Mesenchymal stem cell (in vitro differentiated cells and primary cell): ENCODE measurements around the gene RALY.

Experiments used
- DNase-seq: peaks from one replicate; pipeline ENCODE4 v3.0.0-alpha.2; 2013
- H2AFZ ChIP-seq: one replicate; pipeline ENCODE4 v1.6.1; 2013; ENCODE audit warnings: low read depth, mild to moderate bottlenecking, control low read depth, inconsistent platforms, low read length, moderate library complexity
- H2AK5ac ChIP-seq: 2 replicates; pipeline ENCODE4 v1.6.1; 2013; ENCODE audit warnings: low read length, moderate library complexity, mild to moderate bottlenecking, inconsistent platforms; ENCODE audit not compliant: severe bottlenecking
- H2BK120ac ChIP-seq: one replicate; pipeline ENCODE4 v1.6.1; 2013; ENCODE audit warnings: low read depth, mild to moderate bottlenecking, inconsistent platforms, low read length, moderate library complexity
- H2BK12ac ChIP-seq, 2 experiments: one replicate each; pipeline ENCODE4 v1.6.1; 2013; ENCODE audit warnings: inconsistent platforms in 2 of 2, low read length in 2 of 2, mild to moderate bottlenecking in 2 of 2, moderate library complexity in 2 of 2, control low read depth in 1 of 2
- H2BK15ac ChIP-seq: one replicate; pipeline ENCODE4 v1.6.1; 2013; ENCODE audit warnings: mild to moderate bottlenecking, low read depth, inconsistent platforms; ENCODE audit not compliant: poor library complexity, severe bottlenecking
- H2BK5ac ChIP-seq: 2 replicates; pipeline ENCODE4 v1.6.1; 2013; ENCODE audit warnings: low read depth, mild to moderate bottlenecking, low read length, control low read depth, inconsistent platforms; ENCODE audit not compliant: poor library complexity, severe bottlenecking
- H3K14ac ChIP-seq, 2 experiments: one replicate each; pipeline ENCODE4 v1.6.1; 2013; ENCODE audit warnings: inconsistent platforms in 2 of 2, low read length in 2 of 2, control low read depth in 1 of 2, mild to moderate bottlenecking in 1 of 2, moderate library complexity in 1 of 2
- H3K18ac ChIP-seq, 2 experiments: one replicate each; pipeline ENCODE4 v1.6.1; 2013; ENCODE audit warnings: inconsistent platforms in 2 of 2, low read length in 2 of 2, control low read depth in 1 of 2, low read depth in 1 of 2, mild to moderate bottlenecking in 1 of 2
- H3K23ac ChIP-seq, 2 experiments: one replicate each; pipeline ENCODE4 v1.6.1; 2013; ENCODE audit warnings: inconsistent platforms in 2 of 2, low read length in 2 of 2, mild to moderate bottlenecking in 2 of 2, moderate library complexity in 2 of 2, control low read depth in 1 of 2
- H3K27ac ChIP-seq: 2 replicates; pipeline ENCODE4 v1.5.1; 2013; ENCODE audit warnings: mild to moderate bottlenecking, moderate library complexity, low read length, control low read depth, inconsistent platforms; ENCODE audit not compliant: poor library complexity, severe bottlenecking
- H3K27me3 ChIP-seq, 2 experiments: 2 replicates each; pipeline versions ENCODE4 v1.6.1 to v1.7.0; 2013; ENCODE audit warnings: low read length in 2 of 2, mild to moderate bottlenecking in 2 of 2, moderate library complexity in 2 of 2, control low read depth in 1 of 2, inconsistent platforms in 1 of 2; ENCODE audit not compliant: control insufficient read depth in 1 of 2, insufficient read depth in 1 of 2
- H3K36me3 ChIP-seq, 2 experiments: 2 replicates each; pipeline versions ENCODE4 v1.6.1 to v1.7.0; 2013; ENCODE audit warnings: low read length in 2 of 2, control low read depth in 1 of 2, inconsistent platforms in 1 of 2, low read depth in 1 of 2, mild to moderate bottlenecking in 1 of 2; ENCODE audit not compliant: insufficient read depth in 2 of 2, control insufficient read depth in 1 of 2
- H3K4ac ChIP-seq, 2 experiments: one replicate each; pipeline ENCODE4 v1.6.1; 2013; ENCODE audit warnings: inconsistent platforms in 2 of 2, low read length in 2 of 2, mild to moderate bottlenecking in 2 of 2, moderate library complexity in 2 of 2, control low read depth in 1 of 2, low read depth in 1 of 2
- H3K4me1 ChIP-seq: 2 replicates; pipeline ENCODE4 v1.6.1; 2013; ENCODE audit warnings: low read depth, low read length, control low read depth; ENCODE audit not compliant: control insufficient read depth, insufficient read depth
- H3K4me2 ChIP-seq: 2 replicates; pipeline ENCODE4 v1.6.1; 2013; ENCODE audit warnings: low read length, mild to moderate bottlenecking, inconsistent platforms; ENCODE audit not compliant: poor library complexity, severe bottlenecking
- H3K4me3 ChIP-seq, 2 experiments: 2 replicates each; pipeline versions ENCODE4 v1.5.1 to v1.7.0; 2013; ENCODE audit warnings: low read length in 2 of 2, mild to moderate bottlenecking in 2 of 2, control low read depth in 1 of 2, low read depth in 1 of 2; ENCODE audit not compliant: insufficient read depth in 1 of 2
- H3K79me1 ChIP-seq: replicated peaks from 2 replicates; pipeline ENCODE4 v1.6.1; 2013; ENCODE audit warnings: mild to moderate bottlenecking, control low read depth, low read length, inconsistent platforms; ENCODE audit not compliant: poor library complexity, severe bottlenecking
- H3K9ac ChIP-seq: 2 replicates; pipeline ENCODE4 v1.7.0; 2013; ENCODE audit warnings: mild to moderate bottlenecking, low read length, moderate library complexity
- H3K9me3 ChIP-seq: 2 replicates; pipeline ENCODE4 v1.7.0; 2013; ENCODE audit warnings: mild to moderate bottlenecking, low read length; ENCODE audit not compliant: control insufficient read depth
- H4K8ac ChIP-seq: one replicate; pipeline ENCODE4 v1.6.1; 2013; ENCODE audit warnings: inconsistent platforms, mild to moderate bottlenecking, low read length, moderate library complexity
- H4K91ac ChIP-seq: one replicate; pipeline ENCODE4 v1.6.1; 2013; ENCODE audit warnings: mild to moderate bottlenecking, low read length, inconsistent platforms
- WGBS: methylation state at CpG from one replicate; pipeline ENCODE4 v1.1.7; 2013; ENCODE audit warnings: mixed read lengths; 5-methylcytosine and 5-hydroxymethylcytosine counted together

The RALY gene

DNA sequence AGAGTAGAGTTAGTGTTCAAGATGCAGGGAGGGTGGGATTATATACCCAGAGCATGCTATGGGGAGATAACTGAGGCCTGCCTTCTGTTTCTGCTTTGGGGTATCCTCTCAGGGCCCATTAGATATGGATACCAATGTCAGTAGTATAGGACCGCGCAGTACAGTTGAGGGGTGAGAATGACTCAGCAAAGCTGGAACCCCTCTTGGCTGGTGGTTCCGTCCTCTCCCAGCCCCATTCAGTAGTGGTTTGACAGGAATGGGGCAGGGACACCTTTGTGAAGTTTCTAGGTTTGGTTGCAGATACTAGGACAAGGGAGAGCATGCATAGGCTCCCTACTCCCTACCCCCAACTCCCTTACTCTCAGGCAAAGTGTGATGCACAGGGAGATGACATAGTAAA, 70.6 kb downstream of the RALY start:
- 100% methylated on average over 3 of the region's 3 CpGs for WGBS
- no peak for DNase-seq
- H3K36me3 ChIP-seq, result peaks cover 3 to 10% of the 10 kb centered on the region in 2 experiments

DNA sequence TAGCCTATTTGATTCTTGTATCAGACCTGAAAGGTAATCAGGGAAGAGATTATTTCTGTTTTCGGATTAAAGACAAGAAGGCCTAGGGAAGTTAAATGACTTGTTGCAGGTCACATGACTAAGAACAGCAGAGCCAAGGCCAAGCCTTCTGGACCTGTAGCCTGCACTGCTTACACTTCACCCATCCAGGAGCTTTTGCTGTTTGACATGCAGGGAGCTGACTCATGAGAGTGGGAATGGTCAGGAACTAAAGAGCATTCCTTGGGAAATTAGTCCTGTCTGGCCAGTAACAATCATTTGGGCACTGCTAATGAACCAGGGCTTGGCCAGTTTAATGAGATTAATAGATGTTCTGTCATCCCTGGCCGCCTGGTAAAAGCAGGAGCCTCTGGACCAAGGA, 71.5 kb downstream of the RALY start:
- Histone ChIP-seq H3K27ac (no peak overlapping the region), H3K4ac (no peak overlapping the region), H2AK5ac (no peak overlapping the region), H2BK12ac (no peak overlapping the region), H4K8ac (no peak overlapping the region), H3K36me3 (peaks cover 0 to 8% of the 10 kb centered on the region in 2 experiments), H2BK5ac (no peak overlapping the region), H3K79me1 (peaks cover 48% of the 10 kb centered on the region), H3K23ac (no peak overlapping the region), H3K18ac (no peak overlapping the region), H3K4me2 (no peak overlapping the region), H2BK15ac (no peak overlapping the region), H2BK120ac (no peak overlapping the region), H3K9me3 (no peaks in the 10 kb centered on the region), H3K4me3 (no peak overlapping the region), H3K9ac (no peak overlapping the region), H2AFZ (no peak overlapping the region), H3K4me1 (peaks cover 7% of the 10 kb centered on the region), H3K27me3 (no peaks in the 10 kb centered on the region), H4K91ac (peak overlapping the region; percentile 20), H3K14ac (no peak overlapping the region)
- WGBS, result 78% methylated on average over 2 of the region's 2 CpGs
- peak; percentile 76 for DNase-seq

More for the DNA sequence above, 70.6 kb downstream of the RALY start:
- H2AFZ ChIP-seq, result no peak overlapping the region
- H3K9ac ChIP-seq, result no peak overlapping the region
- H2BK15ac ChIP-seq, result no peak overlapping the region
- H2BK120ac ChIP-seq, result no peak overlapping the region
- H2AK5ac ChIP-seq, result no peak overlapping the region
- H3K4me3 ChIP-seq, result no peak overlapping the region
- peaks cover 50% of the 10 kb centered on the region for H3K79me1 ChIP-seq
- H2BK12ac ChIP-seq, result no peak overlapping the region
- no peak overlapping the region for H3K18ac ChIP-seq
- H2BK5ac ChIP-seq, result no peak overlapping the region
- no peaks in the 10 kb centered on the region for H3K27me3 ChIP-seq
- no peaks in the 10 kb centered on the region for H3K9me3 ChIP-seq
- no peak overlapping the region for H4K91ac ChIP-seq
- H3K27ac ChIP-seq, result no peak overlapping the region
- H3K4ac ChIP-seq, result no peak overlapping the region
- no peak overlapping the region for H3K4me2 ChIP-seq
- H3K4me1 ChIP-seq, result peaks cover 5% of the 10 kb centered on the region
- no peak overlapping the region for H3K14ac ChIP-seq
- H4K8ac ChIP-seq, result no peak overlapping the region
- H3K23ac ChIP-seq, result no peak overlapping the region

DNA sequence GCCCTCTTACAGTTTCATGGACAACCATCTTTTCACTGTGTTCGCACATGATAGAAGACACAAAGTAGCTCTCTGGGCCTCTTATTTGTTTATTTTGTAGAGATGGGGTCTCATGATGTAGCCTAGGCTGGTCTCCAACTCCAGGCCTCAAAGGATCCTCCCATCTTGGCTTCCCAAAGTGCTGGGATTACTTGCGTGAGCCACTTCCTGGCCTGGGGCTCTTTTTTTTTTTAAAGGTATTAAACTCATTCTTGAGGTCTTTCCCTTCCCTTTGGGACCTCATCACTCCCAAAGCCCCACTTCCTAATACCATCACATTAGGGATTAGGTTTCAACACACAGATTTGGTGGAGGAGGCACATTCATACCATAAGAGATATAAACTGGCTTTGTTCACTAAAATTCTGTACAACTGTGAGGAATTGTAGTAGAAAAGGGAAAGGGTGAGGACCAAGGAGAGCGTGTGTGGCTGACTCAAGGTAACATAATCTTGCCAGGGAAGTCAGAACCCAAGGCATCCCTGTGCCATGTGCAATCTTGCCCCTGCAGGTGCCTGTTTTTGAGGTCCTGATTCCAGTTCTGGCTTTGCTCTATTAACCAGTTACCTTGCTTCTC, 72.9 kb downstream of the RALY start:
- no peak overlapping the region for H3K18ac ChIP-seq
- H2AK5ac ChIP-seq, result no peak overlapping the region
- no peak overlapping the region for H4K91ac ChIP-seq
- H3K23ac ChIP-seq, result no peak overlapping the region
- no peak overlapping the region for H3K27ac ChIP-seq
- H2BK15ac ChIP-seq, result no peak overlapping the region
- no peak overlapping the region for H2AFZ ChIP-seq
- WGBS, result 91% methylated on average over 3 of the region's 3 CpGs
- H2BK5ac ChIP-seq, result no peak overlapping the region
- no peak overlapping the region for H4K8ac ChIP-seq
- H3K4me1 ChIP-seq, result peaks cover 7% of the 10 kb centered on the region
- no peaks in the 10 kb centered on the region for H3K36me3 ChIP-seq
- no peak overlapping the region for H3K4me2 ChIP-seq
- no peak overlapping the region for H3K4me3 ChIP-seq
- H3K79me1 ChIP-seq, result peaks cover 50% of the 10 kb centered on the region
- H3K4ac ChIP-seq, result no peak overlapping the region
- no peak overlapping the region for H2BK120ac ChIP-seq
- no peak overlapping the region for H3K14ac ChIP-seq
- H2BK12ac ChIP-seq, result no peak overlapping the region
- H3K27me3 ChIP-seq, result no peaks in the 10 kb centered on the region
- no peak overlapping the region for H3K9ac ChIP-seq
- H3K9me3 ChIP-seq, result no peaks in the 10 kb centered on the region
- DNase-seq, result peak; percentile 20

DNA sequence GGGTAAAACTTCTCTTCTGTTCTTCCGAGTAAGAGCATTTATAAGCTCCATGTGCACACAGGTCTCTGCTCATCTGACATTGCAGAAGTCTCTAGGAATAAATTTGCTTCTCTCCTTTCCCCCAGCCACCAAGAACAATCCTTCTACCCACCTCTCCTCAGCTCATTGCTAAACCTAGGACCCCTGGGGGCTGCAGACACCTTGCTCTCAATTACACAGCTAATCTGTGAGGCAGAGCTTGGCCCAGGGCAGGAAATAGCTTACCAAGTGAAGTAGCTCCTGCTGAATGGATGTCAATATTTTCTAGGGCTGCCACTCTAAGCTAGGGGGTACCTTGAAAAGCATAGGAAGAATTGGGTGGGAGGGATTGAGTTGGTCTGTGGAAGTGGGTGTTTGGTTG, 74.3 kb downstream of the RALY start:
- Histone ChIP-seq H2BK5ac (no peak overlapping the region), H3K4me2 (no peak overlapping the region), H3K18ac (no peak overlapping the region), H4K8ac (no peak overlapping the region), H2BK120ac (no peak overlapping the region), H3K9me3 (no peaks in the 10 kb centered on the region), H3K4me1 (peaks cover 7% of the 10 kb centered on the region), H3K79me1 (peaks cover 50% of the 10 kb centered on the region), H3K27ac (no peak overlapping the region), H3K23ac (no peak overlapping the region), H2BK15ac (no peak overlapping the region), H2AK5ac (no peak overlapping the region), H4K91ac (no peak overlapping the region), H3K14ac (no peak overlapping the region), H2AFZ (no peak overlapping the region), H3K4ac (no peak overlapping the region), H3K9ac (no peak overlapping the region), H3K4me3 (no peak overlapping the region), H3K27me3 (no peaks in the 10 kb centered on the region), H2BK12ac (no peak overlapping the region), H3K36me3 (peaks cover 3 to 11% of the 10 kb centered on the region in 2 experiments)
- WGBS, result 97% methylated on average over 1 of the region's 1 CpG
- no peak for DNase-seq
